ENCODE results near the gene ZNF587B. TPM values are rescaled to one million over a fixed set of nuclear protein-coding genes. Genes with fewer than 3 reads are reported as not detected.
"Not testable (repeated sequence)": the region's sequence is repeated elsewhere in the genome, so short reads cannot be mapped to it uniquely, and the experiment has no call there.

The ZNF587B gene
- total RNA-seq, 1 donor from 2014 or later: 20.9 TPM

- Mint-ChIP-seq H3K4me3 (no peak overlapping the region), H3K27me3 (no peaks in the 10 kb centered on the region), H3K9me3 (peaks cover 16% of the 10 kb centered on the region), H3K36me3 (peaks cover 74% of the 10 kb centered on the region), H3K4me1 (ENCODE audit: unreplicated experiment) (no peaks in the 10 kb centered on the region), H3K27ac (no peak overlapping the region)
- no peak for DNase-seq (ENCODE audit: extremely low spot score, unreplicated experiment)
- no peak for TF ChIP-seq CTCF (conservative IDR thresholded peaks at IDR 0.05)
Observed at GRCh38 chr19:57872450-57872849, 42.4 kb downstream of the ZNF587B start.

- Mint-ChIP-seq H3K36me3 (peaks cover 75% of the 10 kb centered on the region), H3K27ac (peak overlapping the region; percentile 44), H3K9me3 (peaks cover 16% of the 10 kb centered on the region)
- not testable (repeated sequence) for DNase-seq (ENCODE audit: extremely low spot score, unreplicated experiment); H3K4me3 Mint-ChIP-seq; H3K4me1 Mint-ChIP-seq (ENCODE audit: unreplicated experiment); H3K27me3 Mint-ChIP-seq
Observed at GRCh38 chr19:57873883-57874799, 44.0 kb downstream of the ZNF587B start.

- no peaks in the 10 kb centered on the region for H3K27me3 Mint-ChIP-seq
- no peak for TF ChIP-seq CTCF (conservative IDR thresholded peaks at IDR 0.05)
- DNase-seq (ENCODE audit: extremely low spot score, unreplicated experiment): no peak
- H3K36me3 Mint-ChIP-seq: peaks cover 57% of the 10 kb centered on the region
- H3K27ac Mint-ChIP-seq: no peak overlapping the region
- H3K4me1 Mint-ChIP-seq (ENCODE audit: unreplicated experiment): peaks cover 22% of the 10 kb centered on the region
- peak overlapping the region; percentile 52 for H3K4me3 Mint-ChIP-seq
- peaks cover 18% of the 10 kb centered on the region for H3K9me3 Mint-ChIP-seq
Observed at GRCh38 chr19:57886046-57886445, 55.9 kb downstream of the ZNF587B start.

GRCh38 chr19:57887195-57887941 is 57.3 kb downstream of the ZNF587B start:
- peak overlapping the region; percentile 97 for H3K4me3 Mint-ChIP-seq
- peak overlapping the region; percentile 85 for H3K27ac Mint-ChIP-seq
- peaks cover 57% of the 10 kb centered on the region for H3K36me3 Mint-ChIP-seq

GRCh38 chr19:57888107-57888559 is 58.0 kb downstream of the ZNF587B start:
- Mint-ChIP-seq H3K4me3 (peak overlapping the region; percentile 97), H3K4me1 (ENCODE audit: unreplicated experiment) (peaks cover 22% of the 10 kb centered on the region), H3K27ac (peak overlapping the region; percentile 85), H3K27me3 (no peaks in the 10 kb centered on the region), H3K9me3 (peaks cover 22% of the 10 kb centered on the region), H3K36me3 (peaks cover 52% of the 10 kb centered on the region)
- TF ChIP-seq CTCF (conservative IDR thresholded peaks at IDR 0.05): no peak
- DNase-seq (ENCODE audit: extremely low spot score, unreplicated experiment): no peak

More at GRCh38 chr19:57887195-57887941, 57.3 kb downstream of the ZNF587B start:
- no peaks in the 10 kb centered on the region for H3K27me3 Mint-ChIP-seq
- DNase-seq (ENCODE audit: extremely low spot score, unreplicated experiment): no peak
- H3K9me3 Mint-ChIP-seq: peaks cover 22% of the 10 kb centered on the region
- TF ChIP-seq CTCF (conservative IDR thresholded peaks at IDR 0.05): no peak
- peaks cover 22% of the 10 kb centered on the region for H3K4me1 Mint-ChIP-seq (ENCODE audit: unreplicated experiment)

Data from type B pancreatic cell (in vitro differentiated cells).